GM20431 (cell line): ENCODE data around the gene DPP6.
"Not testable (repeated sequence)": the region's sequence is repeated elsewhere in the genome, so short reads cannot be mapped to it uniquely, and the experiment has no call there.

Experiments used
- in situ Hi-C: fragments of 300-500 bp; cut with MseI, MboI; formaldehyde crosslinking; loops from one replicate; pipeline ENCODE4 v1.15.0; 2020; ENCODE audit warnings: low sequenced_read_pairs; ENCODE audit not compliant: unreplicated experiment

Gene DPP6

DNA sequence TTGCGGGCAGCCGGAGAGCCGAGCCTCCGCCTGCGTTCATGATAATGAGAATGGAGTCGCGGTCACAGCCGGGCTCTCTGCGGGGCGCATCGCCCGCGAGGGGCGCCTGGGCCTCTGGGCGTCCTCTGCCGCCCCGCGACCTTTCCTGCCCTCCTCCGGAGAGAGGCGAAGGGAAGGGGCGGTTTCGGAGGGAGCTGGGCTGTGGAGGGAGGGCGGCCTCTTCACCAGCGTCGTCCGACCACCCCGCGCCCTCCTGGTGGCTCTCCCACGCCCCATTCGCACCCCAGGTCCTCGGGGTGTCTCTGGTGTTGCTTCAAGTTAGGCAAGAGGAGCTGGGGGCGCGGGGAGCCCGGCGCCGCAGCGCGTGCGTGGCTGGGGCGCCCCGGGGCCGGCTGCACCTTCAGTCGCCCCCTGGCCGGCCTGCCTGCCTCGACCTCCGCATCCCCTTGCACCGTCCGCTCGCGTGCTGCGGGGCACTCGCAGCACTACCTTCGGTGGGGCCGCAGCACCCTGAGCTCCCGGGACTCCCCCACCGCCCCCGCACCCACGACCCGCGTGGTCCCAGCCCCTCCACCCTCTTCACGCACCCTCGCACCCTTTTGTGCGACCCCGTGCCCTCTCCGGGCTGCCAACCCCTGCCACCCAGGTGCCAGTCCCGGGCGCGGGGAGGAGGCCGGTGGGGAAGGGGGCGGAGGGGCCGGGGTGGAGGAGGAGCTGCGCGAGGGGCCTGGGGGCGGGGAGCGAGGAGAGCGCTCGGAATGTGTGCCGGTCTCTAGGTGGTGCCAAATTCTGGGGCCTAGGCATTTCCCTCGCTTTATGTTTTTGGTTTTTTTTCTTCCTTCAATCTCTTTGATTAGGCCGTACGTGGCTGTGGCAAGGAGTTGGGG lies at the start of gene DPP6:
DPP6 (plus strand) TSS at position 756 of the 887 bp plus-strand sequence.
- in situ Hi-C loops = not testable (repeated sequence)

DNA sequence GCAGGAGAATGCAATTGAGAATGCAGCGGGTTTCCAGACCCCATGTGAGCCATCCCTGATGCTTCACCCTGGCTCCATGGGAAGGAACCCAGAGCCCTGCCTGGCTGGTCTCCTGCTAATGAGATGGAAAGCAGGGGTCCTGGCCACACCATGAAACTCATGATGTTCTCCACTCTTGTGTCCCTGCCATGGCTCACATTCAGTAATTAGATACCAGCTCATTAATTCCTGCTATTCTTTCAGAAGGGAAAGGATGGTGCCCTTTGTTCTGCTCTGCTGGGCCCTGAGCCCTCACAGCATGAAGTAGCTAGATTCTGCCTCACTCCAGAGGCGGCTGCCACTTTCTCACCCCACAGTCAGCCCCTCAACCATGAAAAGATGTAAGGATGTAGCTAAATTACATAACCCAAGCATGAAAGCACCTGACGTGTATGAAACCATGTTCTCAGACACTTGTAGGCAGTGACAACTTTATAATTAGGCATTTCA lies 42.7 kb upstream of the DPP6 start:
- in situ Hi-C loops = not testable (repeated sequence)

DNA sequence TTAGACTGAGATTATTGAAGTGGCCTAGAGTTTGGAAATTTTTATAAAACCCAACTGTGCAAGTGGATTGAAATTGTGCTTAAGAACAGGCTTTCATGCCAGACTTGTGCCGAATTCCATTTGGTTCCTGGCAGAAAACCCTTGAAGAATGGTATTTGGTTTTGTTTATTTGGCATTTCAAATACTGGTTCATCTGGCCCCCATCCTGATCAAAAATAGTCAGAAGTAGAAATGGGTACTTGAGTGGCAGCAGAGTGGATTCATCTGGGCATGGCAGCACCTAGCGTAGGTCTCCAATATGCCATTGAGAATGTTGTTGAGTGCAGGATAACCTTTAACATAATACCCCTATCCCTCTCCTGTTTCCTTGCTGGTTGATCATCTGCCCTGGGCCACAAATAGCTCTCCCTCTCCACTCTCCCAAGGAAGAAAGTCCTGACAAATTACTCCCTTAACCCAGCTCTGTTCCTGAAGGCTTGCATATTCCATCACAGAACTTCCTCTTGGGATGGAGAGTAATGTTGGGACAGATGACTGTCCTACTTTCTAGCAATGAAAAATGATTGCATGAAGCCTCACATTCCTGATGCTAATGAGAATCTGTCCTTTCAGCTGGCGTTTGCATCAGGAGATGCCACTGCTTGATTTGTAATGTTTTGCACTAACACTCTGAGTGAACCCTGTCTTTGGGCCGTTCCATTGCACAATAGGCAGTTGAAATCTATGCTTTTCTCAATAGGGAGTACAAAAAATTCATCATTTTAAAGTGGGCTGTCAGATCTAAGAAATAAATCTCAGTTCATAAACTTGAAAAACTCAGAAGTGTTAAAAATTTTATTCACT lies 41.3 kb upstream of the DPP6 start:
- in situ Hi-C loops = not testable (repeated sequence)

DNA sequence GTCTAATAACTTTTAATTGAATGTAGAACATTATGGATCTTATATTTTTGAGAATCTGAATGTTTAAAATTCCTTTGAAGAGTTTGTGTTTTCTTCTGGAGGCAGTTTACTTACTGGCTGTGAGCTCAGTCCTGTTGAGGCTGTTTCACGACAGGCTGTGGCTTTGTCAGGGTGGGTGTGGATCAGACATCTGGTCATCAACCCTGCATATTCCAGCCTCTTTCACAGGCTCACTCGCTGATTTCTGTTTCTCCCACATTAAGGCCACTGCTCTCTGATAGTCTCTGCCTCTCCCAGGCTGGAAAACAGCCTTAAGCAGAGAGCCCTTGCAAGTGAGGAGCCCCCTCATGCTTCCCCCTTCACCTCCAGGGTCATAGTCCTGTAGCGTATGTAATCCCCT lies 39.4 kb upstream of the DPP6 start:
- in situ Hi-C loops = not testable (repeated sequence)

DNA sequence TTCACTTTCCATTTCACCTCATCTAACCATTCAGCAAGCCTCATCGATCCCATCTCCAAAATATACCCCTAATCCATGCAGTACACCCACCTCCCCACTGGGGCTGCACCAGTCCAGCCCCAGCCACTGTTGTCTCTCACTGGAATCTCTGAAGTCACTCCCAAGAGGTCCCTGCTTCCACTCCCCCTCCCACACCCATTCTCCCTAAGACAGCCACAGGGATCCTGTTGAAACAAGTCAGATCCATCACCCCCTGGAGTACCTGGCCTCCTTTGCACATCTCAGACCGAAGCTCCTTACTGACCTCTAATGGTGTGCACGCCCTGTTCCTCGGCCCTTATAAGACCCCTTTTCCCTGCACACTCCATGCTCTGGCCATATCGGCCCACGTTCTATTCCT lies 36.6 kb upstream of the DPP6 start:
- in situ Hi-C loops = not testable (repeated sequence)

DNA sequence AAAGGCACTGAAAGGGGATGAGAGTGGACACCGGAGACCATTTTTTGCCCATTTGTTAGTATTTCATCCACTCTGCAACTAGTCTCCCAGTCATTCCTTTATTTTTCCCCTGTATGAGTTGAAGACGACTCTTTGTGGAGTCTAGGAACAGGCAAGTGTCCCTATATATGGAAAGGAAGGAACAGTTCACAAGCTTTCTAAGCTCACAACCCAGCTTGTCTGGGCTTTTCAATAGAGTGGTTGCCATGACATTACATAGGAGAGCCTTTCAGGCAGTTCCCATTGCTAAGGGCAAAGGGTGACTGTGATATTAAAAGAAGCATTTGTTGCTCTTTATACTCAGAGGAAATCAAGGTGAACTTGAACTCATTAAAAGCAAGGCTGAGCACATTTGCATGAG lies 33.8 kb upstream of the DPP6 start:
- in situ Hi-C loops = not testable (repeated sequence)

DNA sequence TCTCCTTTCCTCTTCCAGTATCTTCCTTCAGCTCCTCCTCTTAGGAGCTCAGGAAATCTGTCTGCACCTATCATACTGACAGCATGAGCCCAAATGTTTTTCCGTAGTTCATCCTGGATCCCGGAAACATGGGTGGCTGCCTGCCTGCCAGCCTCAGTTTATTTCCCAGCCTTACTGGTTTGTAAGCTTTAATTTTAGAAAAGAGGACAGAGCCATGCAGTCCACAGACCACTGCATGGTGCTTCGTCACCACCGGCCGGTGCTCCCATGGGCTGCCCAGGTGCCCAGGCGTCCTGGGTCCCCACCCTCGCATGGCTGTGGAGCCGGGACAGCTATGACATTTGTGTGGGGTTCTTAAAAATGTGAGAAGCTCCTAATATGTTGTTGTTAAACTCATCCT lies 24.4 kb upstream of the DPP6 start:
- in situ Hi-C loops = not testable (repeated sequence)

DNA sequence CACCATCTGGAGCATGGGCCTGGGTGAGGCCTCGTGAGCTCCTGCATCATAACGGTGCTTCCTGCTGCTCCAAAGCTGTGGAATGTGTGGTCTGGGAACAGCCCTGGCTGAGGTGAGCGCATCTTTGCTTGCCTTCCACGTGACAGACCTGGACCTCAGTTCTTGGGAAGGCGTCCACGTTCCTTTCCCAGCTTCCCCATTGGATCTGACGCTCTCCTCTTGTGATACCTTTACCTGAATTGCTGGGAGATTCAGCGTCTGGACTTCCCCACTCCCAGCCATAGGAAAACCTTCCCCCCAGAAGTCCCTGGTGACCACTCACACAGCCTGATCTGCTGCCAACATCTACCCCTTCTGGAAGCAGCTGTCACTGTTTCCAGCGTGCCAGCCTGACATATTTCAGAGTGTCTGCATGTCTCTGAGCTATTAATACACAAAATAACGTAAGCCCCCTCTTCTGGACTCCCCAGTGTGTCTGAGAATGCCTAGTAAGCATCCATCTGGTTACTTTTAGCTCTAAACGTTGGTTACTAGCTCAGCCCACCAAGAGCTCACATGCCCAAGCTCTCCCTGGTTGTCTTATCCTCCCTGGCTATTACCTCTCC lies 21.6 kb upstream of the DPP6 start:
- in situ Hi-C loops = not testable (repeated sequence)

DNA sequence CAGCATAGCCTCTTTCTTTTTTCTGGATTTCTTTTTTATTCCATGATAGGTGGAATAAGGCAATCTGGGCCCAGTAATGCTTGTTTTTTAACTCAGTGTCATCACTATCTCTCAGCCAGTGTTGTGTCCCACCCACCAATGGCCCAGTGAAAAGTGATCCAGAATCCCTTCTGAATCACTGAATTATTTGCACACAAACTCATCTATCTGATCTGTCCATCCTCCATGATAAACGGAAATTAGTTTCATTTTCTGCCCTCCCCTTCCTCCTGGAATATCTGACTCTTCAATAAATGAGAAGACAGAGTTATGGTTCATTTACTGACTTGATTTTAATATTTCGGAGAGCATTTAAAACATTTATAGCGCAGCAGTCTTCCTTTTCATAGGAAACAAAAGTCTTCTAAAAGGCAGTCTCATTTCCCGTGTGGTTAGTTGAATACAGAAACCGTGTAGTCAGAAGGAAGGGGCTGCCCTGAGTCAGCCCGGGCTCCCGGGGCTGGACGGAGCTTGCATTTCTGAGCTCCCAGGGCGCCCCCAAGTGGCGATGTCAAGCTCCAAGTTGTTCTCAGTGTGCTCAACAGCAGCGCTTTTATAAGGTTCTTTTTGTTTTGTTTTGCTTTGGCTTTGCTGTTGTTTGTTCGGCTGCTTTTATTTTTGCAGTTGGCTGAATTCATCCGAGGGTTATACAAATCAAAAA lies 12.6 kb upstream of the DPP6 start:
- in situ Hi-C loops = not testable (repeated sequence)

DNA sequence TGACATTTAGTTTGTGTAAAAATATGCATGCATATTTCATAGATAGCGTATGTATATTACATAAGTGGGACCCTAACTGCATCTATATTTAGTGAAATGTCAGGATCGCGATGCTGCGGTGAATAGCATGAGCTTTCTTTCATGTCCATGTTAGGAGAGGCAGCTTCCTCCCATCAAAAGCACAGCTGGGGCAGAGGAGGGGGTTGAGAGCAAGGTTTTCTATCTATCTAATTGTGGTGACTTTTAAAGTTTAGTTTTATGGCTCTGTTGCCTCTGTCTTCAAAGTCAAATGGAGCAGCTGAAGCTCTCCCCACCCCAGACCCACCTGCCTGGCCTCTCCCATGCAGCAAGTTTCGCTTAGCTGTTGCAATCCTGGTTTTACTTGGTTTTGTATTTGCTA lies 1.8 kb upstream of the DPP6 start:
- in situ Hi-C loops = not testable (repeated sequence)

DNA sequence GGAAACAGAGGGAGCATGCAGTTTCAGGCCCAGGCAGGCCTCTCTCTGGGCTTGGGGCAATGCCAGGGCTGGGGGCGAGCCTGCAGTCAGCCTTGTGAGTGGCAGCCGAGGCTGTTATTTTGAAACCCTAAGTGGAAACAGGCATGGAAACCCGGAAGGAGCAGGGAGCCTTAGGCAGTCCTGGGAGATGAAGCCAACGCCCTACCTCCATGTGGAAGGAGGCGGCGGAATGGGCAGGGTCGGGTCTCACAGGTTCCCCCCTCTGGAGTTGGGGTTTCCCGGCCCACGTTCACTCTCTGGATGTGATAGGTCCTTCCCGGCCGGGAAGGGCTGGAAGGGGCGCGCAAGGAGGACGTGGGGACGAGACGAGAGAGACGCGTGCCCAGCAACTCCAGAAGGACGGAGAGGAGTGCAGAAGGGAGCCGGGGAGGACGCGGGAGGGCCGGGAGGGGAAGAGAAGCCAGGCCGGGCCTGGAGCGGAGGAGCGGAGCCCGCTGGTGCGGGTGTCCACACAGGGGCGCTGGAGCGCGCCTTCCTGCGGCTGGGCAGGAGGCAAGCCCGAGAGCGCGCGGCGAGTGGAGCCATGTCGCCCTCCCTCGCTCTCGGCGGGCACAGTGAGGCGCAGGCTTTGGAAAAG lies 1.1 kb upstream of the DPP6 start:
- in situ Hi-C loops = not testable (repeated sequence)

DNA sequence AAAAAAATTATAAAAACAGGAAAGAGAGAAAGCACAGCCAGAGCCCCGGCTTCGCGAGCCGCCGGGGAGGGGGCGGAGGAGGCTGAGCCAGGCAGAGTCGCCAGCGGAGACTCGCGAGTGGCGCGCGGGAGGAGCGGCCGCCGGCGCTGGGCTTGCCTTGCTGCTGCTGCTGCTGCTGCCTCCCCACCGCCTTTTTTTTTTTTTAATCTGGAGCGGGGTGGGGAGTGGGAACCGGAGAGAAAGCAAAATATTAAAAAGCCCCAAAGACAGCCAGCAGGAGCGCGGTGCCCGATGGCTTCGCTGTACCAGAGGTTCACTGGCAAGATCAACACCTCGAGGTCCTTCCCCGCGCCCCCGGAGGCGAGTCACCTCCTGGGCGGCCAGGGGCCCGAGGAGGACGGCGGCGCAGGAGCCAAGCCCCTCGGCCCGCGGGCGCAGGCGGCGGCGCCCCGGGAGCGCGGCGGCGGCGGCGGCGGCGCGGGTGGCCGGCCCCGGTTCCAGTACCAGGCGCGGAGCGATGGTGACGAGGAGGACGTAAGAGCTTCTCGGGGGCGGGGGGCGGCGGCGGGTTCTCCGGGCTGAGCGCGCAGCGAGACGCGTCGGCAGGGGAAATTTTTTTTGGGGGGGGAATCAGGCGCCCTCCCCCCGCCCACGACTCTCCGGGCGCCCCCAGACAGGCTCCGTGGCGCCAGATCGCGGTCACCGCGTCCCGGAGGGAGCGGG lies 493 bp downstream of the DPP6 start:
- in situ Hi-C loops = not testable (repeated sequence)

DNA sequence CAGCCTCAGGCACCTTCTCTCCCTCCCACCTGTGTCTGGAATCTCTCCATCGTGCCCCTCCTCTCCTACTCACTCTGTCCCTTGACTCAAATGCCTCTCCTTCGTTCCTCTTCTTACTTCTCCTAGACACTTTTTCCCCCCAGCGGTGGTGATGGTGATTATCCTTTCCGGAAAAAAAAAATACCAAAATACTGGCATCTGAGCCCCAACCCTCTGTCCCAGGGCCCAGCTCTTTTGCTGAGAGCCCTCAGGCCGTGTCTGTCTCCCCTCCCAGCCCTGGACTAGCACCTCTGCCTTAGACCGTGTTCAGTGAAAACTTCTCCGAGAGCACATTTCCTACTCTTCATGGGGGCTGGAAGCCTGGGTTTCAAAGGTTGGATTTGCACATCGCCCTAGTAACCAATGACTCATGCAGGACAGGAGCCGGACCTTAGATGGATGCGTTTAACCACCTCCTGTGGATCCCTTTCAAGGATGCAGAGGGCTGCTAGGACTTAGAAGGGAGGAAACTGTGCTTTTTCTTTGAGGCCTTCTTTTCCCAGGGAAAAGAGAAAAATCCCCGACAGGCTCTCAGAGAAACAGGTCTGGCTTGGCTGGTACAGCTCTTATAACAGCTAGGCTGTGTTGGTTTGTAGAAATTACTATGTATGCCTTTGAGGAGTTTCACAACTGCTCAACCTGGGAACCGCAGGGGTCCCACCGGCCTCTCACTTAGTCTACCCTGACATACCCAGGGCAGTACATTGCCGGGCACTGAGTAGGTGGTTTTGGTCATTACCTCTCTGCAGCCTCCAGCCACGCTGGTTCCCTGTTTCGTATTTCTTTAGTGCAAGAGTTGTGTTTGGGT lies 1.5 kb downstream of the DPP6 start:
- in situ Hi-C loops = not testable (repeated sequence)

DNA sequence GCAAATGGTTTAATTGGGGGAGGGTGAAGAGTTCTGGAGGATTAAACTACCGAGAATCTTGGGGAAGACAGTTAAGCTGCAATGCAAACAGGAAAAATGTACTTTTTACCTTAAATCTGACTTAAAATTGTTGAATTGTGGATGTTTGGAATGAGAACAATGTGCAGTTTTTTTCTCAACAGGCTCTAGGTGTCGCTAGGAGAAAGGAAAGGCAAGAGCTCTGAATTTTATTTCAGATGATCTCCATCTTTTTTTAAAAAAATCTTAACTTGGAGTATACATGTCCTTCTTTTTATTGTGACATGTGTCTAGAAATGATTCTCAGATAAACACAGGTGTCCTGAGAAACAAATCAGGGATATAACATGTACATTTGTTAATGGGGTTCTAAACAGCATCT lies 2.5 kb downstream of the DPP6 start:
- in situ Hi-C loops = not testable (repeated sequence)

DNA sequence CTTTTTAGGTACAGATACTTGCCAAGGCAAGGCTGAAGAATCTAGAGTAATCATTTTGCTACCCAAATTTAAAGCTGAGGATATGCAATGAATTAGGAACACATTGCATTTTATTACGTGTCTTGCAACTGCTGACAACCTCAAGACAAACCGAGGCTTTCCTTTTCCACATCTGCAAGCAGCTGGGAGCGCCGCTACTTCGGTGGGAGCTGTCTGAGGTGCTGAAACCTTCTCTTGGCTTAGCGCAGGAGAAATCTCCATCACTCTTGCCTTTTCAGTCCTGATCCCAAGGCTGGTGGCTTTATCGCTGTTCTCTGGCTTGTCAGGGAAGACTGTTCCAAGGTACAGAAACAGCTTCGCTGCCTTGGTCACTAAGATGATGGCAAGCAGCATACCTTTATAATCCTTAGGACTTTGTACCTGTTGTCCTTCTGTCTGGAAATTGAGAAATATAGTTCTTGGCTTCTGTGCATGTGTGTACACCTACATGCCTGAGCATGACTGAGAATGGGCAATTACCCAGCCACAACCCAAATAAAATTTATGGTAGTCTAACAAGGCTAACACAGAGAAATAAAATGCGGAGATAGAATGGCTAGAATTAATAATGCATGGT lies 3.4 kb downstream of the DPP6 start:
- in situ Hi-C loops = not testable (repeated sequence)

DNA sequence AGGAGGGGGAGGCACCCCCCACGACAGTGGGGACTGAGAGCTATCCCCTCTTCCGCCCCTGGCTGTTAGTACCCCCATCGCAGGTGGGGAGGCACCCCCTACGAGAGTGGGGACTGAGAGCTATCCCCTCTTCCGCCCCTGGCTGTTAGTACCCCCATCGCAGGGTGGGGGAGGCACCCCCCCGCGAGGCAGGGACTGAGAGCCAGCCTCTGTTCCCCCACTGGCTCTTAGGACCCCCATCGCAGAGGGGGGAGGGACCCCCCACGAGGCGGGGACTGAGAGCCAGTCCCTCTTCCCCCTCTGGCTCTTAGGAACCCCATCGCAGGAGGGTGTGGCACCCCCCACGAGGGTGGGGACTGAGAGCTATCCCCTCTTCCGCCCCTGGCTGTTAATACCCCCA lies 6.6 kb downstream of the DPP6 start:
- in situ Hi-C loops = not testable (repeated sequence)

DNA sequence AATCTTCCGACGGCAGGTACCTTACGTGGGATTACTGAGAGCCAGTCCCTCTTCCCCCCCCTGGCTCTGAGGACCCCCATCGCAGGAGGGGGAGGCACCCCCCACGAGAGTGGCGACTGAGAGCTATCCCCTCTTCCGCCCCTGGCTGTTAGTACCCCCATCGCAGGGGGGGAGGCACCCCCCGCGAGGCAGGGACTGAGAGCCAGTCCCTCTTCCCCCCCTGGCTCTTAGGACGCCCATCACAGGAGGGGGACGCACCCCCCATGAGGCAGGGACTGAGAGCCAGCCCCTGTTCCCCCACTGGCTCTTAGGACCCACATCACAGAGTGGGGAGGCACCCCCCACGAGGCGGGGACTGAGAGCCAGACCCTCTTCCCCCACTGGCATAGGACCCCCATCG lies 8.4 kb downstream of the DPP6 start:
- in situ Hi-C loops = not testable (repeated sequence)

DNA sequence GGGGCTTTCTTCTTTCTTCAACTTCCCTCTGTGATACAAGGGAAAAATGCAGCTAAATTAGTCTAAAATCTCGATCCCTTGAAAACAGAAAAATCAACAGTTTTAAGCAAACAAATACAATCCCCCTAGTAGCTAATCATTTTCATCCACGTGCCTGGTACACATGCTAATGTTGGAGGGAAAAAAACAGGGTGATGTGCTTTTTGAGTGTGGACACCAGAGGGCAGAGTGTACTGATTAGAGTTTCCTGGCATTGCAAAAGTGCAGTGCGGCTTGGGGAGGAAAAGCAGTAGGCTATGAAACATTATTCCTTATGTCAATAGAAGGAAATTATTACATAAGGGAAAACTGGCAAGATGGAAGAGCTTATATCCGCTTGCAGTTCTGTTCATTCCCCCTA lies 19.6 kb downstream of the DPP6 start:
- in situ Hi-C loops = not testable (repeated sequence)
